Uterus (tissue), 2 donors: ENCODE data around the gene INSL3.

Experiments
- CTCF ChIP-seq, 4 experiments: fragments of 200-600 bp in 2 of 4; fragments of 450-650 bp in 2 of 4; sonication (generic) in 2 of 4; IDR thresholded peaks; one replicate each; pipeline ENCODE4 v1.5.1; 2016 to 2019; ENCODE audit warnings: antibody characterized with exemption in 4 of 4, mild to moderate bottlenecking in 2 of 4, moderate library complexity in 1 of 4
- POLR2A ChIP-seq, 2 donors: fragments of 450-650 bp; IDR thresholded peaks; one replicate each; pipeline ENCODE4 v1.6.1; 2016; ENCODE audit warnings: antibody characterized with exemption in 2 of 2, mild to moderate bottlenecking in 1 of 2, moderate library complexity in 1 of 2

DNA sequence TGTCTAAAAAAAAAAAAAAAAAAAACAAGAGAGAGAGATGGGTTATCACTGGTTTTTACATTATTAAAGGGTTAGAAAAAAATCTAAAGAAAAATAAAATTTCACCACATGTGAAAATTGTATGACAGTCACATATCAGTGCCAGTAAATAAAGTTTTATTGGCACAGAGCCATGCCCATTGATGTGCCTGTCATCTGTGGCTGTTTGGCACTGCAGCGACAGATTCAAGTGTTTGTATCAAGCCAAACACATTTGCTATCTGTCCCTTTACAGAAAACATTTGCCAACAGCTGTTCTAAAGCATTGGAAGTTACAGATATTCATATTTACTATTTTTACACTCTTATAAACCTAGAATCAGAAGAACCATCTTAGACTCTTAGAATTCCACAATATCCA is 53.8 kb downstream of the INSL3 start:
- TF ChIP-seq POLR2A (IDR thresholded peaks at IDR 0.05) (no peak), CTCF (IDR thresholded peaks at IDR 0.05) (no peak)
